GM19463 (cell line): ENCODE results near the gene FADS3.

Source experiments
- ATAC-seq: cut with Tn5 transposase; IDR thresholded peaks from one replicate; pipeline ENCODE4 v1.9.1; 2021; ENCODE audit warnings: mild to moderate bottlenecking, moderate library complexity; ENCODE audit not compliant: unreplicated experiment

FADS3 gene

DNA sequence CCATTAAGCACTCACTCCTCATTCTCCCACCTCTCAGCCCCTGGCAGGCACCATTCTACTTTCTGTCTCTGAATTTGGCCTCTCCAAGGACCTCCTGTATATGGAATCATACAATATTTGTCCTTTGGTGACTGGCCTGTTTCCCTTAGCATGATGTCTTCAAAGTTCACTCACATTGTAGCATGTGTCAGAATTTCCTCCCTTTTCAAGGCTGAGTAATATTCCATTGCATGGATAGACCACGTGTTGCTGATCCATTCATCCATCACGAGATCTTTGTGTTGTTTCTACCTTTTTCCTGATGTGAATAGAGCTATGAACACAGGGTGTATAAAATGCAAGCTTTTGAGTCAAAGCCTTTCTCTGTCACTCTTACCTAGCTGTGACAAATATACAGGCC, 51.6 kb downstream of the FADS3 start:
- ATAC-seq = no peak

DNA sequence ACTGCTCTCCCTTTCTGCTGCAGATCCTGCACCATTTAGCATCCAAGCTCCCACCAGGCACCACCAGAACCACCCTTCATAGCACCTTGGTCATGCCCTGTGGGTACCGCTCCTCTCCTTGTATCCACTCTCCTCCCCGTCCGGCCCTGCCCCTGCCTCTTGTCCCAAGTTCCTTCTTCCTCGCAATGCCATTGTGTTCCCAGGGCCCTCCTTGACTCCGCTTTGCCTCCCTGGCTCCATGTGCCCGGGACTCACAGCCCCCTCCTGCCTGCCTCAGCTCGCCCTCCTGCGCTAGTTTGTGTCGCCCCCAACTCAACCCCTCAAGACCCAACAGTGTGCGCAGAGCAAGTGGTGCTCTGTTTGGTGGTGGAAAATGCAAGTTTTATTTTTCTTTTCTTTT, 52.4 kb downstream of the FADS3 start:
- no peak for ATAC-seq

DNA sequence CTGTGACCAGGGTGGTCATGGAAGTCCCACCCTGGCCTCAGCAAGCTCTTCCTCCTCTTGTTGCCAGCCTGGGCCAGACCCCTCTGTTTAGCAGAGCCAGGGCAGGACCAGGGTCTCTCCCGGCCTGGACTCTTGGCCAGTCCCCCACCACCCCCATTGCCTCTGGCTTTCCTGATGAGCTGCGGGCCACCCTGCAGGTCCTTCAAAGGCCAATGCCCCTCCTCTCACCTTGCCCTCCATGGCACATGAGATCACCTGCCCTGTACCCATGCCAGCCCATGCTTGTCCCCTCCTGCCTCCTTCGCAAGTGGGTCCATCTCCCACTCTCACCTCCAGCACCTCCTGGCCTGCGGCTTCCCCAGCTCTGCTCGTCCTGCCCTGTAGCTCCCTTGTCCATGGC, 52.8 kb downstream of the FADS3 start:
- no peak for ATAC-seq

DNA sequence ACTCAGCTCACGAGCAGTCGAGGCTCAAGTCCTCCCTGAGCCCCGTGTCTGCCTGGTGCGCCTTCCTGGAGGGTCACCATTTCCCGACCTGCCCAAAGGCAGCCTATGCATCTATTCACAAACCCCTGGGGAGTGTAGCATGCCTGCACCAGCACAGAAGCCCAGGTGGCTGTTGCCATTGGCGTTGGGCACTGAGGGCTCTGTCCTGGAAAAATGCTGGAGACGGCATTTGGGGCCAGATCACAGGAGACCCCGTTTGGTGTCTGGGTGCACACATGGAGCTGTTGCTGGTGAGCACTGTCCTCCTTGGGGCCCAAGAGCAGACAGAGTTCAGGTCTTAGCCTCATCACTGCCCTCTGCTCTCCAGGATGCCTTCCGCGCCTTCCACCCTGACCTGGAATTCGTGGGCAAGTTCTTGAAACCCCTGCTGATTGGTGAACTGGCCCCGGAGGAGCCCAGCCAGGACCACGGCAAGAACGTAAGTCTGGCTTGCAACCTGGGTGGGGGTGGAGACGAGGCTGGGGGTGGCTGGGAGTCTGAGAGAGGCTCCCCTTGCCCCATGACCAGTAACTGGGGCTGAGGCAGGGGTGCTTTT, 53.8 kb downstream of the FADS3 start:
- no peak for ATAC-seq

DNA sequence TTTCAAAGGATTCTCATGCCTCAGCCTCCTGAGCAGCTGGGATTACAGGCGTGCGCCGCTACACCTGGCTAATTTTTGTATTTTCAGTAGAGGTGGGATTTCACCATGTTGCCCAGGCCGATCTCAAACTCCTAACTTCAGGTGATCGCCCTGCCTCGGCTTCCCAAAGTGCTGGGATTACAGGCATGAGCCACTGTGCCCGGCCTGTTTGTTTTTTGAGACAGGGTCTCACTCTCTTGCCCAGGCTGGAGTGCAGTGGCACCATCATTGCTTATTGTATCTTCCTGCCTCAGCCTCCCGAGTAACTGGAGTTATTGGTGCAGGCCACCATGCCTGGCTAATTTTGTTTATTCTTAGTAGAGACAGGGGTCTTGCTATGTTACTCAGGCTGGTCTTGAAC, 55.2 kb downstream of the FADS3 start:
- ATAC-seq = no peak

DNA sequence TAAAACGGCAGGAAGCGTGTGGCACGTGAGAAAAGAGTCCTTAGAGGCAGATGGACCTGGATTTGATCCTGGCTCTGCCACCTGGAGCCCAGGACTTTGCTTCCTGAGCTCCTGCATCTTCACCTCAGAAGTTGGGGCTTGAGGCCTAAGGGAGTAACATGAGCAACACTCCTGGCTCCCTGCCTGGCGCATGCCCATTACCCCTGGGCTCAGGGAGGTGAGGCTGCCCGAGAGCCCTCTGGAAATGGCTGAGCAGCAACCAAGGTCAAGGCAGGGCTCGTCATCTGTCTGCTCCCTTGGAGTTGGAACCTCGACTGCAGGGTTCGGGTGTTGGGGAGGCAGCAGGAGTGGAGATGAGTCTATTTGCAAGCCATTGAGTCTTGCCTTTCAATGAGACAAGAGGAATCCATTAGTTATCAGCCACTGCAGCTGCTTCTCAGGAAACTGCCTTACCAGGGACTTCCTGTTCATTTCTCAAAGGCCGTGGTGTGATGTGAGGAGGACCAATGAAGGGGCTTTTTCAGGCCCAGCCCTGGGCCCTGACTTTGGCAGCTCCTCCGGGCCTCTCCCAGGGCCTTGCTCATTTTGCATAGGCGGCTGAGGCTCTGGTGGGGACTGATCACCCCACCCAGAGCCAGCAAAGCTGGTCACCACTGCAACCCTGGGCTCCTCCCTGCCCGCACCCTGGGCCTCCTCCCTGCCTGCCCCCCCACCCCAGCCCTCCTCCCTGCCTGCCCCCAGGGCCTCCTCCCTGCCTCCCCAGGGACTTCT, 56.9 kb downstream of the FADS3 start:
- ATAC-seq = peak; percentile 95

DNA sequence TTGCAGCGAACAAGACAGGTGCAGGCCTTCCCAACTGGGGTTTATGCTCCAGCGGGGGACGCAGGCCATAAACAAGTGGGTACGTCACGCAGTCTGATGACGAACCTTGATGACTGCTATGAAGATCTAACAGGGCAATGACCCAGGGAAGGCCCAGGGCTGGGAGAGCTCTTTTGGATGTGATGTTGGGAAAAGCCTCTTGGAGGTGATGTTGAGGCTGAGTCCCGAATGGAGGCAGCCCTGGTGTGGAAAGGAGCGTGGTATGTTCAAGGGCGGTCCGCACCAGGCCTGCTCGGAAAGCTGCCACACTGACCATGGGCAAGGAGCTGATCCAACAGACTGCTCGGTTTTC, 57.4 kb downstream of the FADS3 start:
- no peak for ATAC-seq

DNA sequence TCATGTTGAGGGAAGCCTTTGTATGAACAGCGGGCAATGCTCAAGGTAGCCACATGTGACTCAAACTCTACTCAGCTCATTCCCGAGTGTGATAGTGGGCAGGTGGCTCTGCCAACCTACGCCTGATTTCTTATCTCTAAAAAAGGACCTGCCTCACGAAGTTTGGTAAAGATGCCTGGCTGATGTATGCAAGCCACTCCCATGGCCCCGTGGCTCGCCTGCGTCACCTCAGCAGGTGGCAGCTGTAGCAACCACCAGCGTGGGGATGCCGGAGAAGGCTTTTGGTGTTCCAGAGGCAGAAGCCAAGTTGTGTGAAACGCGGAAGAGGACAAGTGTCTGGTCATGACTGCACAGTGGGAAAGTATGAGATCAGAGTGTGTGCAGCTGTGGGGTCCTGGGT, 57.9 kb downstream of the FADS3 start:
- no peak for ATAC-seq

DNA sequence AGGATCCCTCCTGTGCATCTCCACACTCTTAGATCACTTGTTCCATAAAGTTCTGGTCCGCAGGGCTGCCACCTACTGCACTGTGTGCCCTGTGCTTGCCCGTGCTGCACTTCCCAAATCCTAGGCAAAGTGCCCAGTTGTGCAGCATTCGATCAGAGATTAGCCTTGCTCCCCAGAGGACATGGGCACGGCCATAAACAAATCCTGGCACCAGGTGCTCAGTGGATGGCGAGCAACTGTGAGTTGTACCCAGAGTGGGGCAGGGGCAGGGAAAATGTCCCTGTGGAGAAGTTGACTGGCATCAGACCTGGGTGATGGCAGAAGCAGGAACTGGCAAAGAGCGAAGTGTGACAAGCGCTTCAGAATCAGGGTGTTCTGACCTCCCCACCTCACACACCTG, 58.6 kb downstream of the FADS3 start:
- ATAC-seq = no peak

DNA sequence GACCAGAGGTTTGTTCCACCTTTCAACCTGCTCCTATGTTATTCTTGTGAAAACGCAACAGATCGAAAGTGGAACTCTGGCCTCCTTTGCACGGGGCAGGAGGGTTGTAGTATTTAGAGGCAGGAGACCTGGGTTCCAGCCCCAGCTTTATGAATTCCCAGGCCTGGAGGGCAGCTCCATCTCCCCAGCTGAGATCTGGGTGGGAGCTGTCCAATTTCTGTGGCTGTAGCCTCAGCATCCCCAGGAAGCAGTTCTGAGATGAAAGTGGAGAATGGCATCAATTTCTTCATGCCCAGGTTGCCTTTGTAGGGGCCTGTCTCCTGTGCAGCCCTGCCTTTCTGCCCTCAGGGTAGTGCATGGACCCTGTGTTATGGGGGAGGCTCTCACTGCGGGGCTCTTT, 59.1 kb downstream of the FADS3 start:
- no peak for ATAC-seq

DNA sequence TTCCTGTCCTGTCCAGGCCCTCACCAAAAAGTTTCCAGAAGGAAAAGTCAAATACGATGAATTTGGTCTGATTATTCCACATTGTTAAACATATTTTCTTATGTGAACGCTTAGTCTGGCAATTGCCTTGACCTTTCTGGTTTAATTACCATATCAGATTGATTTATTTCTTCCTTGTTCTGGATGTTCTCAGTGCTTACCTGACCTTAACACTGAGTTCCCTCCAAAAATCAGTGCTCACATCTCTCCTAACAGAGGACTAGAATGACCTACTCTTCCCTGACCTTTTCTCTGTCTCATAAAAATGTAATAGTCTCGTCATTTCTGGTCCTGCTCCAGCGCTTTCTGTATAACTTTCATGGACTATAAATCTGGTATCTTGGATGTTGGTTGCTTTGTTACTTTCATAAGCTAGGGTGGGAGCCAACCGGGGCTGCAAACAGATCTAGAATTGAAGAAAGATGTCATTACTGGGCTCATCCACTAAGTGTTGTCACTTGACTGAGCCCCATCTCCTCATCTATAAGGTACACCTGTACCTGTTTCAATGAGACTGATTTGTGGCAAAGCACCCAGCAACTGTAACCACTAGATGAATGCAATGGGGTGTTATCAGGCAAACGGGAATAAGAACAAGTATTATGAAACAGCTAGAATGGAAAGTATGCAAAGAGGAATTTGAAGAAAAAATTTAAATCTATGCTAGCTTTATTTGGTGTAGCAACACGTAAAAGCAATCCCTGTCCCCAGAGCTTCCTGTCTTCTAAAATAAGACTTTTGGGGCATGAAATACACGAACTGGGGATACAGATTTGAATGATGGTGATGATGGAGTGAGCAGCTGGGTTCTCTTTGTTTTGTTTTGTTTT, 60.9 kb downstream of the FADS3 start:
- ATAC-seq = no peak

DNA sequence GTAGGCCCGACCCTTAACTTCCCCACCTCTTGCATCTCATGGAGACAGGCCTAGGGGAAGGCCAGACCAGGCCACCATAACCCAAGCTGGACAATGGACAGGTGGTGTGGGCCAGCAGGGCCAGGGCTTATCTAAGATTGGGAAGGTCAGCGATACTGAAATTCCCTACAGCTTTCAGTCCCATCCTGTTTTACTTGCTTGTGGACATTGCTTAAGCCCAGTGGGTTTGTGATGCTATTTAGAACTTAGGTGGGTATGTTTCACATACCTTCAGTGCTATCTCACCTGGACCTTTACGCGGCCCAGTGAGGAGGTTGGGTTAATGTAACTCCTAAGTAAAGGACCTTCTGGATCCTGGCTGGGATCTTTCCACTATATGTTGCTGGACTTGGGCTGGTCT, 61.5 kb downstream of the FADS3 start:
- no peak for ATAC-seq

DNA sequence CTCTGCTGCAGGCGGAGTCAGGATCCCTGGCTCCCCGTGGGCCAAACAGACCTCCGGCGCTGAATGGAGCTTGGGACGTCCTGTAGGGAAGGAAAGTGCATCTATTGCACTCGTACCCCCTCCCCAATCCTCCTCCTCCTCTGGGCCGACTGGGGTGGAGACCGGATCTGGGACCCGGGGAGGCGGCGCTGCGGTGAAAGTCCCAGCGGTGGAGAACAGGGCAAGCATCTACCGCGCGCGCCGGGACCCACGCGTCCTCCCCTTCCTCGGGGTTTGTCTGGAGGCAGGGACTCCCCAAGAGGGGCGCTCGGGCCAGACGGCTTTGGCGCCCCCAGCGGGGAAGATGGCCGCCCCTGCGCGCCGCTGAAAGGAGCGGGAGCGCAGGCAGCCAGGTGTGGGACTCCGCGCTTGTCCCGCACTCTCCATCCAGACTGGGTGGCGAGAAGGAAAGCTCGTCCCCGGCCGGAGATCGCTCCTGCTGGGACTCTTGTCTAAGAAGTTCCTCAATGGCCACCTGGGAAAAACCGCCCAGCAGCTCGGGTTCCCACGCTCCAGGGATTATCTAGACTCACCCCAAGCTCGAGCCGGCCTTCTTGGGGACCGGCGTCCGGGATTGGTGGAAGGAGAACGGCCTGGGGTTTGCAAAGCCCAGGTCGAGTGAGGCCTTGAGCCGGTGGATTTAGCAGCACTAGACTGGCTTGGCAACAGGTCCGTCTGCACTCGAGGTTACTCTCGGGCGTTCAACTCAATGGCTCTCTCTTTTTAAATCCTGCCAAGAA, 62.5 kb downstream of the FADS3 start:
- peak; percentile 30 for ATAC-seq

DNA sequence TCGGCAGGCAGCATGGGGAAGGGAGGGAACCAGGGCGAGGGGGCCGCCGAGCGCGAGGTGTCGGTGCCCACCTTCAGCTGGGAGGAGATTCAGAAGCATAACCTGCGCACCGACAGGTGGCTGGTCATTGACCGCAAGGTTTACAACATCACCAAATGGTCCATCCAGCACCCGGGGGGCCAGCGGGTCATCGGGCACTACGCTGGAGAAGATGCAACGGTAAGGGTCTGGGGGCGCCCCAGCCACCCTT, 63.0 kb downstream of the FADS3 start:
- ATAC-seq = no peak

DNA sequence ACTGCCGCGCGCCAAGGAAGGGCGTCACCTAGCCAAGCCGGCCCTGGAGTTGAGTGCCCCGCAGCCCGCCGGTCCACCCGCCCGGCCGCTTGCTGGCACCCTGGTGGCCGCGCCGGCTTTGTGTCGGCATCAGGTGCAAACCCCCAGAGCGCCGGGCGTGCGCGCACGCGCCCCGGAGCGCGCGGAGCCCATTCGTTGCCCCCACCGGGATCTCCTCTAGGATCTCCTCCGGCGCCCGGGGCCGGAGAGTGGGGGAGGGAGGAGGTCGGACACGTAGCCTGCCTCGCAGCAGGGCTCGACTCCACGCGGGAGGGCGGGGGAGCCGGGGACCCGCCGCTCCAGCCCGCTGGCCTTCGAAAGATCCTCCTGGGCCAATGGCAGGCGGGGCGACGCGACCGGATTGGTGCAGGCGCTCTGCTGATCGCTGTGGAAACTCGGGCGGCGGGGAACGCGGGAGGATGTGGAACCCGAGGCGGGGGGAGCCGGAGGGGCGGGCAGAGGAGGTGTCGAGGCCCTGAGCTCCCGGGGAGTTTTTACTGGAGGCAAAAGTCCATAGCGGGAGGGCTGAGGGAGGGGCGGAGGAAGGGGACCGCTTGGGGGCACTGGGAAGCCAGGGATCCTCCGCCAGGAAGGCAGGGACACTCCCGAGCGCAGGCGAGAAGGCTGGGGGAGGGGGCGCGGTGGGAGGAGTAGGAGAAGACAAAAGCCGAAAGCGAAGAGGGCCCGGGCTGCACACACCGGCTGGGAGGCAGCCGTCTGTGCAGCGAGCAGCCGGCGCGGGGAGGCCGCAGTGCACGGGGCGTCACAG, 63.6 kb downstream of the FADS3 start, which contains the start of gene FADS2:
FADS2 (plus strand) TSS at position 730 of the 808 bp plus-strand sequence. CDS start 91 bp downstream, outside the sequence.
- peak; percentile 70 for ATAC-seq

DNA sequence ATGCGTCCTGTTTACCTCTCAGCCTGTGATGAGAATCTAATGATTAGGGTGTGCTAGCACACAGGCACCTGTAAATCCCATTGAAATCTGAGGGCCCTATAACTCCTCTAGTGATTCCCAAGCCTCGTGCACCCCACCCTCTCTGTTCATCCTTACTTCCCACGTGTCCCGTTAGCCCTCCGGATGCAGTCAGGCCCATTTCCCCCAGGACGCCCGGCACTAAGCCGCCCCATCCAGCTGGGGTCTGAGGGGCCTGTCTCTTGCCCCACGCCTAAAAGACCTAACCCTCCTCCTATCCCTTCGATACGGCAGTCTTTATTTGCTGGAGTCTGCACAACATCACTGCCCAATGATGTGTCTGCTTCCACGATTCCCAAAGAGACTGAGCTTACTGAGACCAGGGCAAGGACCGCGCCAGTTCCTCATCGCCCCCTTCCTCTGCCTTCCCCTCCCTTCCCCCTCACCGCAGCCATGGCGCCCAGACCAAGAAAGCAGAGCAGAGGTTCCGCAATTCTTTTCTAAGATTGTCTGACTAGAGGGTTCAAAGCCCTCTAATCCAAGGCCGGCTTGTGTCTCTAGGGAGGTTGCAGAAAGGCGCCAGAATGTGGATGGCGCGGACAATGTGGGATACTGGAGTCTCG, 64.3 kb downstream of the FADS3 start:
- peak; percentile 2 for ATAC-seq
